GM06990 (cell line): ENCODE data around the gene CPEB2.
"Not testable (repeated sequence)": the region's sequence is repeated elsewhere in the genome, so short reads cannot be mapped to it uniquely, and the experiment has no call there.

Experiments
- DNase-seq: peaks from one replicate; pipeline ENCODE4 v3.0.0-alpha.2; 2011; ENCODE audit not compliant: insufficient read length; ENCODE audit errors: extremely low read depth
- H3K27me3 ChIP-seq: replicated peaks from 2 replicates; pipeline ENCODE4 v1.6.0; 2011; ENCODE audit warnings: low read length; ENCODE audit not compliant: control insufficient read depth, insufficient read depth
- H3K36me3 ChIP-seq: 2 replicates; pipeline ENCODE4 v1.5.1; 2011; ENCODE audit warnings: low read length; ENCODE audit not compliant: control insufficient read depth, insufficient read depth
- H3K4me3 ChIP-seq: replicated peaks from 2 replicates; pipeline ENCODE4 v1.5.1; 2011; ENCODE audit warnings: low read depth, mild to moderate bottlenecking, control low read depth, low read length
- CTCF ChIP-seq: IDR thresholded peaks from 2 replicates; pipeline ENCODE4 v1.5.1; 2011; ENCODE audit warnings: low read length, control low read depth, mild to moderate bottlenecking, inconsistent platforms; ENCODE audit not compliant: insufficient read depth, poor library complexity, severe bottlenecking

CPEB2 gene

GRCh38 chr4:15078682-15079642, 76.7 kb downstream of the CPEB2 start:
- no peak overlapping the region for H3K4me3 ChIP-seq
- no peak for TF ChIP-seq CTCF
- no peak for DNase-seq
- no peaks in the 10 kb centered on the region for H3K27me3 ChIP-seq
- H3K36me3 ChIP-seq: no peaks in the 10 kb centered on the region

- Histone ChIP-seq H3K36me3 (no peaks in the 10 kb centered on the region), H3K27me3 (no peaks in the 10 kb centered on the region), H3K4me3 (no peak overlapping the region)
- TF ChIP-seq CTCF: no peak
- no peak for DNase-seq
These were observed 82.5 kb downstream of the CPEB2 start for GRCh38 chr4:15084780-15085179.

GRCh38 chr4:15085762-15086161, 83.5 kb downstream of the CPEB2 start:
- DNase-seq: not testable (repeated sequence)

GRCh38 chr4:15086259-15086658, 84.0 kb downstream of the CPEB2 start:
- not testable (repeated sequence) for H3K36me3 ChIP-seq, H3K4me3 ChIP-seq, H3K27me3 ChIP-seq, DNase-seq

More at GRCh38 chr4:15085762-15086161, 83.5 kb downstream of the CPEB2 start:
- not testable (repeated sequence) for H3K36me3 ChIP-seq, H3K4me3 ChIP-seq, H3K27me3 ChIP-seq

GRCh38 chr4:15088394-15089035, 86.2 kb downstream of the CPEB2 start:
- no peak for DNase-seq
- Histone ChIP-seq H3K36me3 (no peaks in the 10 kb centered on the region), H3K4me3 (no peak overlapping the region), H3K27me3 (no peaks in the 10 kb centered on the region)
- no peak for TF ChIP-seq CTCF

- DNase-seq: no peak
- TF ChIP-seq CTCF: no peak
- H3K36me3 ChIP-seq: no peaks in the 10 kb centered on the region
- H3K27me3 ChIP-seq: no peaks in the 10 kb centered on the region
- H3K4me3 ChIP-seq: no peak overlapping the region
These were observed 87.7 kb downstream of the CPEB2 start for GRCh38 chr4:15089979-15090378.
